Smooth muscle cell (in vitro differentiated cells): ENCODE results near the gene R3HDM4. TPM values are rescaled to one million over a fixed set of nuclear protein-coding genes. Genes with fewer than 3 reads are reported as not detected.
A peak's percentile ranks its signal among the peaks of the same experiment; 100 is the strongest.

Experiments
- DNase-seq: peaks from one replicate; lab custom pipeline; 2025; ENCODE audit not compliant: unreplicated experiment; lab: John Stamatoyannopoulos, UW
- H2AFZ ChIP-seq: fragments of 200-600 bp; sonication (generic); 2 replicates; pipeline ENCODE4 v1.6.0; 2016; ENCODE audit warnings: antibody characterized with exemption, low read depth, mild to moderate bottlenecking
- H3F3A ChIP-seq: fragments of 200-600 bp; sonication (generic); 2 replicates; pipeline ENCODE4 v1.6.0; 2017; ENCODE audit warnings: antibody characterized with exemption, low read depth
- H3K27ac ChIP-seq: fragments of 200-600 bp; sonication (generic); 2 replicates; pipeline ENCODE4 v1.5.1; 2016; ENCODE audit warnings: low read depth, mild to moderate bottlenecking
- H3K27me3 ChIP-seq: fragments of 200-600 bp; sonication (generic); 2 replicates; pipeline ENCODE4 v1.6.1; 2016; ENCODE audit warnings: low read depth, mild to moderate bottlenecking
- H3K36me3 ChIP-seq: fragments of 200-600 bp; sonication (generic); 2 replicates; pipeline ENCODE4 v1.5.1; 2016; ENCODE audit warnings: low read depth
- H3K4me1 ChIP-seq: fragments of 200-600 bp; sonication (generic); 2 replicates; pipeline ENCODE4 v1.5.1; 2016; ENCODE audit warnings: low read depth
- H3K4me2 ChIP-seq: fragments of 200-600 bp; sonication (generic); 2 replicates; pipeline ENCODE4 v1.6.0; 2016; ENCODE audit warnings: mild to moderate bottlenecking
- H3K4me3 ChIP-seq: fragments of 200-600 bp; sonication (generic); 2 replicates; pipeline ENCODE4 v1.5.1; 2016; ENCODE audit warnings: mild to moderate bottlenecking
- H3K79me2 ChIP-seq: fragments of 200-600 bp; sonication (generic); 2 replicates; pipeline ENCODE4 v1.6.0; 2016; ENCODE audit warnings: low read depth, mild to moderate bottlenecking
- H3K9ac ChIP-seq: fragments of 200-600 bp; sonication (generic); 2 replicates; pipeline ENCODE4 v1.6.0; 2016; ENCODE audit warnings: low read depth
- H3K9me3 ChIP-seq: fragments of 200-600 bp; sonication (generic); replicated peaks from 2 replicates; pipeline ENCODE4 v1.5.1; 2016; ENCODE audit warnings: low read depth
- H4K20me1 ChIP-seq: fragments of 200-600 bp; sonication (generic); 2 replicates; pipeline ENCODE4 v1.6.0; 2016; ENCODE audit warnings: low read depth
- WGBS: methylation state at CpG from one replicate; pipeline ENCODE4 v1.1.7; 2016; ENCODE audit warnings: low lambda C conversion rate; 5-methylcytosine and 5-hydroxymethylcytosine counted together
- polyA plus RNA-seq: library from polyadenylated mRNA; unstranded; fragments of >200 nt; fragmentation: Nextera tagmentation; extraction: Ambion mirVana; gene quantifications from 2 replicates; pipeline ENCODE4 v1.2.1, GENCODE V29; 2016
- total RNA-seq: library from RNA; depleted of rRNA; stranded (reverse); fragments of >200 nt; gene quantifications from 2 replicates; pipeline ENCODE4 v1.2.3, GENCODE V29; 2014
- TF ChIP-seq, protein P1 (sequence below): fragments of 200-600 bp; sonication (generic); IDR thresholded peaks from 2 replicates; pipeline ENCODE4 v1.5.1; 2017; ENCODE audit warnings: borderline replicate concordance, mild to moderate bottlenecking, antibody characterized with exemption; ENCODE audit not compliant: insufficient read depth, poor library complexity, severe bottlenecking

Gene R3HDM4
- total and polyA plus RNA-seq, 2 experiments from 2014 or later: 42.3 to 69.4 TPM

DNA sequence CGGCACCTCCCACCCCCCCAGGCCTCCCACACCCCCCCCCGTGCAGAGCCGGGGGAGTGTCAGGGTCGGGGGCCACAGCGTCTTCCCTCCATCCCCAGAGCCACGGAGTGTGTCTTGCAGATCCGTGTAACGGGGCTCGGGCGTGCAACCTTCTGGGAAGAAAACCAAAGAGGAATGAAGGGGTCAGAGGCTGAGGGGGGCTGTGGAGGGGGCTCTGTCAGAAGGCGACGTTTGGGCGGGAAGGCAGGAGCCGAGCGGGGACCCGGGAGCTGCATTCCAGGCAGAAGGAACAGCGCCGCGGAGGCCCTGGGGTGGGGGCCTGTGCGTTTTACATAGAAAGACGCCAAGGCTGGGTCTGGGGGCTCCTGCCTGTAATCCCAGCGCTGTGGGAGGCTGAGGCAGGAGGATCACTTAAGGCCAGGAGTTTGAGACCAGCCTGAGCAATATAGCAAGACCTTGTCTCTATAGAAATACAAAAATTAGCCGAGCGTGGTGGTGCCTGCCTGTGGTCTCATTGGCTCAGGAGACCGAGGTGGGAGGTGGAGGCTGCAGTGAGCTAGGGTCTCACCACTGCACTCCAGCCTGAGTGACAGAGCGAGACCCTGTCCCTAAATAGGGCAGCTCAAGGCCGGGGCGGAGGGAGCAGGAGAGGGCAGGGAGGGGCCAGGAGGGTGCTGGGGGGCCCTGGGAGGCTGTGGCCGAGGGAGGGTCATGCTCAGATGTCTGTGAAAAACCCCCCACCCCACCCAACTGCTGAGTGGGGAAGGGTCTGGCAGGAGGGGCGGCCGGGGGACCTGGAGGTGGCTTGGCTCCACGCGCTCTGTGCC, 40.6 kb upstream of the R3HDM4 start:
- peak overlapping the region; percentile 95 for H3K27ac ChIP-seq
- peak overlapping the region; percentile 67 for H3K9ac ChIP-seq
- no peaks in the 10 kb centered on the region for H3K36me3 ChIP-seq
- TF ChIP-seq, protein P1, sequence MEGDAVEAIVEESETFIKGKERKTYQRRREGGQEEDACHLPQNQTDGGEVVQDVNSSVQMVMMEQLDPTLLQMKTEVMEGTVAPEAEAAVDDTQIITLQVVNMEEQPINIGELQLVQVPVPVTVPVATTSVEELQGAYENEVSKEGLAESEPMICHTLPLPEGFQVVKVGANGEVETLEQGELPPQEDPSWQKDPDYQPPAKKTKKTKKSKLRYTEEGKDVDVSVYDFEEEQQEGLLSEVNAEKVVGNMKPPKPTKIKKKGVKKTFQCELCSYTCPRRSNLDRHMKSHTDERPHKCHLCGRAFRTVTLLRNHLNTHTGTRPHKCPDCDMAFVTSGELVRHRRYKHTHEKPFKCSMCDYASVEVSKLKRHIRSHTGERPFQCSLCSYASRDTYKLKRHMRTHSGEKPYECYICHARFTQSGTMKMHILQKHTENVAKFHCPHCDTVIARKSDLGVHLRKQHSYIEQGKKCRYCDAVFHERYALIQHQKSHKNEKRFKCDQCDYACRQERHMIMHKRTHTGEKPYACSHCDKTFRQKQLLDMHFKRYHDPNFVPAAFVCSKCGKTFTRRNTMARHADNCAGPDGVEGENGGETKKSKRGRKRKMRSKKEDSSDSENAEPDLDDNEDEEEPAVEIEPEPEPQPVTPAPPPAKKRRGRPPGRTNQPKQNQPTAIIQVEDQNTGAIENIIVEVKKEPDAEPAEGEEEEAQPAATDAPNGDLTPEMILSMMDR: no peak
- no peak for DNase-seq
- H4K20me1 ChIP-seq: peaks cover 39% of the 10 kb centered on the region
- no peaks in the 10 kb centered on the region for H3K9me3 ChIP-seq
- peaks cover 46% of the 10 kb centered on the region for H3F3A ChIP-seq
- no peak overlapping the region for H2AFZ ChIP-seq
- no peaks in the 10 kb centered on the region for H3K27me3 ChIP-seq
- 17% methylated on average over 24 of the region's 33 CpGs for WGBS
- peaks cover 74% of the 10 kb centered on the region for H3K79me2 ChIP-seq
- H3K4me3 ChIP-seq: peak overlapping the region; percentile 42
- peaks cover 51% of the 10 kb centered on the region for H3K4me1 ChIP-seq
- peak overlapping the region; percentile 85 for H3K4me2 ChIP-seq

DNA sequence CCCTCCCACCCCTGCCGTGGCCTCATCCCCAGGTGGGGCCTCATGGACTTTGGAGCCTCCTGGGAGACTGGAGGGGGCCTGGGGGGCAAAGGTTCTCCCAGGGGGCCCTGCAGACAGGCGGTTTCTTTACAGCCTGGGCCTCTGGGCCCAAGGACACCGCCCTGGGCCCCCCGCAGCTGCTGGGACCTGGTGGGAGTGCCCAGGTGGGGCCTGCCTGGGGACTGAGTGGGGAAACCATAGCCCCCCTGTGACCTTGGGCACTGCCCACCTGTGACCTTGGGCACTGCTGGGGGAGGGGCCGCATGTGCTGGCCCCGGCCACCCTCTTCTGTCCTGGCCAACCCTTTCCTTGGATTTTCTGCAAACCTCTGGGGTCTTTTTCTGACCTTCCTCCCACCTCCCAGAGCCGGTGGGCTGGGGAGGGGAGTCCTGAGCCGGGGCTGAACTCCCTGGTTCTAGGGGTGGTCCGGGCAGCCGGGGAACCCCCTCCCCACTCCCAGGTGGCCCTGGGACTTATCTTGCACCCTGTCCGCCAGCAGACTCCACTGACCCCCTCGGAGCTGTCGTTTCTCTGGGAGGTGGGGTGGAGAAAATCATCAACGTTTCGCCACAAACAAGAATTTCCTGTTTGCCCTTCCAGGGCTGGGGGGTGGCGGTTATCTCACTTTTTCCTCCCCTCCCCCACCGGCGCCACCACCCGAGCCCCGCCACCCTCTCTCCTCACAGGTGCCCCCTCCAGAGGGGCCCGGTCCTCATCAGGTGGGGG, 39.8 kb upstream of the R3HDM4 start:
- H3K27ac ChIP-seq: peak overlapping the region; percentile 95
- H2AFZ ChIP-seq: no peak overlapping the region
- H3K9me3 ChIP-seq: no peaks in the 10 kb centered on the region
- H3K4me2 ChIP-seq: peak overlapping the region; percentile 85
- H3K27me3 ChIP-seq: no peaks in the 10 kb centered on the region
- H3K79me2 ChIP-seq: peaks cover 74% of the 10 kb centered on the region
- TF ChIP-seq, protein P1: no peak
- WGBS: 6% methylated on average over 16 of the region's 21 CpGs
- peak overlapping the region; percentile 67 for H3K9ac ChIP-seq
- H3K36me3 ChIP-seq: no peaks in the 10 kb centered on the region
- peak overlapping the region; percentile 42 for H3K4me3 ChIP-seq
- peaks cover 47% of the 10 kb centered on the region for H4K20me1 ChIP-seq
- peaks cover 46% of the 10 kb centered on the region for H3F3A ChIP-seq
- peaks cover 51% of the 10 kb centered on the region for H3K4me1 ChIP-seq
- DNase-seq: no peak

DNA sequence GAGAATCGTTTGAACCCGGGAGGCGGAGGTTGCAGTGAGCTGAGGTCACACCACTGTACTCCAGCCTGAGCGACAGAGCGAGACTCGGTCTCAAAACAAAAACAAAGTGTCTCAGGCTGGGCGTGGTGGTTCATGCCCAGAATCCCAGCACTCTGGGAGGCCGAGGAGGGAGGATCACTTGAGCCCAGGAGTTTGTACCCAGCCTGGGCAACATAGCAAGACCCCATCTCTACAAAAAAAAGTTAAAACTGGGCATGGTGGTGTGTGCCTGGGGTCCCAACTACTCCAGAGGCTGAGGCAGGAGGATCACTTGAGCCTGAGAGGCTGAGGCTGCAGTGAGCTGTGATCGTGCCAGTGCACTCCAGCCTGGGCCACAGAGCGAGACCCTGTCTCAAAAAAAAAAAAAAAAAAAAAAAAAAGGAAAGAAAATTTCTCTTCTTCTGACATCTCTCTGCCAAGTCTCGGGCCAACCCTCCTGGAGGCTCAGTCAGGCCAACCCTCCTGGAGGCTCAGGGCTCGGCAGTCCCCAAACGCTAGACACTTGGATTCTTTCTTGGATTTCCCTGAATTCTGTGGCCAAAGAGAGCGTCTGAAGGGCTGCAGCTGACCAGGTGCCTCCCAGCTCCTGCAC, 39.1 kb upstream of the R3HDM4 start:
- DNase-seq: no peak
- WGBS: 45% methylated on average over 14 of the region's 14 CpGs
- H3K27me3 ChIP-seq: no peaks in the 10 kb centered on the region
- H3F3A ChIP-seq: peaks cover 41% of the 10 kb centered on the region
- H3K9me3 ChIP-seq: no peaks in the 10 kb centered on the region
- H3K4me2 ChIP-seq: peak overlapping the region; percentile 85
- H4K20me1 ChIP-seq: peaks cover 54% of the 10 kb centered on the region
- H3K36me3 ChIP-seq: no peaks in the 10 kb centered on the region
- peak overlapping the region; percentile 67 for H3K9ac ChIP-seq
- TF ChIP-seq, protein P1: no peak
- peaks cover 75% of the 10 kb centered on the region for H3K79me2 ChIP-seq
- H3K4me1 ChIP-seq: peaks cover 46% of the 10 kb centered on the region
- H3K27ac ChIP-seq: peak overlapping the region; percentile 95
- no peak overlapping the region for H2AFZ ChIP-seq
- H3K4me3 ChIP-seq: peak overlapping the region; percentile 24
